Hippocampal formation (tissue), 2 donors: ENCODE measurements around the gene PHACTR2.

Experiments
- DNase-seq, 2 donors: peaks; one replicate each; lab custom pipeline; 2025; lab: John Stamatoyannopoulos, UW

The PHACTR2 gene

DNA sequence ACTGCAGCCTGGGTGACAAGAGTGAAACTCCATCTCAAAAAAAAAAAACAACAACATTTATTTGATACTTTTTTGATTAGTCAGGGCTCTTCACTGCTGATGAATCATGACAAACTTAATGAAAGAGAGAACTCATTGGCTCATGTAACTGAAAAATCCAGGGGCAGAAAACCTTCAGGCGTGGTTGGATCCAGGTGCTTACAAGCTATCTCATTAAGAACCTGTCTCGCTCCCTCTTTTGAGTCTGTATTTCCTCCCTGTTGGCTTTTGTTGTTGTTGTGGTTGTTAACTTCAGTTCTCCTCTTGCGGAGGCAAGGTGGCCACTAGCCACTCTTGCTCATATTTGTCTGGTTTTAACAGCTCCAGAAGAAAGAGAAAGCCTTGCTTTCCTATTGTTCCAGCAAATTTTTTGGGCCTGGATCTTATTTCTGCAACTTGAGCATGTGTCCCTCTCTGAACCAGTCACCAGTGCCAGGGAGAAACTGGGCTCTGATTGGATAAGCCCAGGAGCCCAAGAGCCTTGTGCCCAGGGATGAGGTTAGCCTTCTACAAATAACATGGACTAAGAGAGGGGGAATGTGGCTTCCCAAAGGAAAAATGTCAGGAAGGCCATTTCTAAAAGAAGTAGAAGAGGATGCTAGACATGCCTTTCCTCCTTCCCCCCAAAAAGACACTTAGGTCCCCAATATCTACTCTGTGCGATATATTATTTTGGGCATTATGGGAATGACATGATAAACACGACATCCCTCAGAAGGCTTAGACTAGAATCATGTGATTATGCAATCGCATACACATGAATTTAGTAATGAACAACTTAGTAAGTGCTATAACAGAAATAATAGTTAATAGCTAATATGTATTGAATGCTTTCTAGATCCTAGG is 64.5 kb downstream of the PHACTR2 start:
- DNase-seq: no peak

DNA sequence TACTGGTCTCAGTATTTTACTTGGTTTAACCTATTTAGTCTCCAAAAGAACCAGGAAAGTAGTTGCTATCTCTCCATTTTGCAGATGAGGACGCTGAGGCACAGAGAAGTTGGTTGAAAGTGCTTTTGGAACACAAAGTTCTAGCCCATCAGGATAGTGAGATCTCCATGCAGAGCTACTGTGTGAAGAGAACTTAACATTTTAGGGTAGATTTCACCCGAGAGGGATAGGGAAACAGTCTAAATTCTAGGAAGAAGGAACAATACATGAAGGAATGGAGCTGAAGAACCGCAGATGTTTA is 65.1 kb downstream of the PHACTR2 start:
- DNase-seq: no peak

- DNase-seq: no peak
Observed at GRCh38 chr6:143743301-143744166, 65.8 kb downstream of the PHACTR2 start.

DNA sequence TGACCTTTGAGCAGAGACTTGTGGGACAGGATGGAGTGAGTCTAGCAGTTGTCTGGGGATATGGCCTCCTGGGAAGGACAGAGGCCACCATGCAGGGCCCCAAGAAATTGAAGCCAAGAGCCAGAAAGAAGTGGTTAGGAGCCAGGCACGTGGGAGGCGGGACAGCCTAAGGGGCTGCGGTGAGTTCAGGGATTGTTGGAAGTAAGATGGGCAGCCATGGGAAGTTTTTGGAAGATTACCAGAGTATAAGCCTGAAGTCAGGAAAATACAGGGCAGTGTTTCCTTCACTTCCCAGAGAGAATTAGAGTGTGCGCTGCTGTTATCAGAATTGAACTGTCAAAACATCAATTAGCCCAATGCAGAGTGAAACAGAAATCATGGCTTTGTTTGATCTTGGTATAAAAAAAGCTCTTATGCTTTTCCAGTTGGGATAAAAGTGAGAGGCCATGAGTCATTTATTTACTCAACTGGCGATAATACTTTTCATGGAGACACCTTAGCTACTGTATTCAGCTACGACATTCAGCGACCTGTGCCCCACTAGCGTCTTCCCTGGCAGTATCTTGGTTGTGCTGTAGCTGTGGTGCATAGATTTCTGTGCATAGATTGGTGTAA is 66.9 kb downstream of the PHACTR2 start:
- no peak for DNase-seq

- peak in 1 of 2 donors; percentile 26 for DNase-seq
Observed at GRCh38 chr6:143745166-143746133, 67.7 kb downstream of the PHACTR2 start.

DNA sequence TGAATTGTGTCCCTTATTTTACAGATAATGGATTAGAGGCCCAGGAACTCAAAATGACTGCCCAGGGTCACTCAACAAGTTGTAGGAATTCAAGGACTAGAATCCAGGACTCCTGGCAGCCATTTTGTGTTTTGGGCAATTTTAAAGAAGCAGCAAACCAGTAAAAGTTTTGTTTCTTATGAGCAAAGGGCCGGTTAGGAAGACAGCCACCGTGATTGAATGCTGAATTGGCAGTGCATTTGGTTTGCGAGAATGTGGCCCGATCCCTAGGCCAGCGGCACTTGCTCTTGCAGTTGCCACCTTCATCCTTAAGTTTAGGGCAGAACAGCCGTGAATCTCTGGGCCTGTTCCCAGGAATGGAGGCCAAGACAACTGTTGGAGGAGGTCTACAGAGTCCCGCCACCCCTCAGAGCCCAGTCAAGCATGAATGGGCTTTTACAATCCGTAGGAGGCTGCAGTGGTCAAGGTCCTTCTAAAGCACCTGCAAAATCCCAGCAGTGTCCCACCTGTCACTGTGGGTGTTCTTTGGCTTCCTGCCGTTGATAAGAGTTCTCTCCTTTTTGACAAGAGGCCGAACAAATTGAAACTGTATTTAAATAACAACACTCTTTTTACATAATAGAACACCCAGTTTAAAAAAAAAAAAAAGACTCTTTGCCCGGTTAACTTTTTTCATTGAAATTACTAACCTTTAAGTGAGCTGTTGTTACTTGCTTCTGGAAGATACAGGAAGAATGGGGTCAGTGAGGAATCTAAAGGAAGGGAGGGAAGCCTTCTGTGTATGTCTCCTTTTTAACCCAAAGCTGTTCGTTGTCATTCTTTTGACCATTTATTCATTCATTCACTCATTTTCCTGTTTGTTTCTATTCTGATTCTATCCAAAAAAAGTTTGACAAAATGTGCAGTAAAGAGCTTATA is 68.7 kb downstream of the PHACTR2 start:
- DNase-seq: no peak

DNA sequence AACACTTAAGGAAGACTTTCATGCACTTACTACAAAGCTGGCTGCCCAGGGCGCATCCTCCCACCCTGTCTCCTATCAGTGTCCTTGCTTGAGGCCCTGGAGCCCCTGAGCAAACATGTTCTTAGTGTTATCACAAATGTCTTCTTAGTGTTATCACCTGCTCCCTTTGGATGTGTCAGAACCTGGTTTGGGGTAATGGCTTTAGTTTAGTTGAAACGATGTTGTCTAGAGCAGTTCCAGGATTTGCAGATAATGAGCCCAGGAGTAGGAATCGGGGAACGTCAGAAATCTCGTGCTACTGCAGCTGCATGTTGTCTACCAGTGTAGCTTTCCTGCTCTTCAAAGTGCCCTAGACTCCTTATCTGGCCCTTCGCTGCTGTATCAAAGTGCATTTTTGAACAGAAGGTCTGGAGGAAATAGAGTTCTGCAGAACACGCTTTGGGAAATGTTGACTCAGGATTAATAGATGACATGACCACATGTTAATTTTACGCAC is 69.6 kb downstream of the PHACTR2 start:
- DNase-seq: no peak

GRCh38 chr6:143749891-143750290 is 72.1 kb downstream of the PHACTR2 start:
- no peak for DNase-seq

DNA sequence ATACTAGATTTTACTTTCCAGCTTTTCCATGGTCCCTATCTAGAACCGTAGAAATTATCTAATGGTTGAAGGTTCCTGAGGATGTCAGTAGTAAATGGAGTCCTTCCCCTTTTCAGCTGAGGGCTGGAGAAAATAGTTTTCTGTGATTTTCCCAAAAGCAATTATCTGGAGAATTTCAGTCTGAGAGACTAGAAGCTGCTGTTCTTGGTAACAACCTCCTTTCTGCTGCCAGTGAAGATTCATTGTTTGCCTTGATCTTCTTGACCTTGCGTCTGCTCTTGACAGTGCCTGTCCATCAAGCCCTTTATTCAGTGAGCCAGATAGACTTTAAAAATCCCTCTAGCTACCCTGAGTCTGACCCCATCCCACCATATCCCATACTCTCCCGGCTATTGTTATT is 73.1 kb downstream of the PHACTR2 start:
- no peak for DNase-seq

- no peak for DNase-seq
Observed at GRCh38 chr6:143752459-143752858, 74.7 kb downstream of the PHACTR2 start.

DNA sequence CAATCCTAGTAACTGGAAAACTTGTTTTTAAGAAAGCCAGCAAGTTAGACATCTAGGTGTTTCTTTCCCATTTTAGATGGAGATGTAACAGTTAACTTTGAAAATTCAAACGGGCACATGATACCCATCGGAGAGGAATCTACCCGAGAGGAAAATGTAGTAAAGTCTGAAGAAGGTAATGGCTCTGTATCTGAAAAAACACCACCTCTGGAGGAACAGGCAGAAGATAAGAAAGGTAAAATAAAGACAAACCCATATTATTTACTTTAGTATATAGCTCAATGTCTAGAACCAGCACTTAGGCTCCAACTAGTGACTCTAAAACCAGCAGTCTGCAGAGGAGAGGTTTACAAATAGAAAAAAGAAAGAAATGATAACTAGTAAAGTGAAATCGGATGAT is 75.9 kb downstream of the PHACTR2 start:
- DNase-seq: no peak

- no peak for DNase-seq
Observed at GRCh38 chr6:143754204-143754603, 76.4 kb downstream of the PHACTR2 start.

GRCh38 chr6:143755301-143755744 is 77.6 kb downstream of the PHACTR2 start:
- DNase-seq: no peak

DNA sequence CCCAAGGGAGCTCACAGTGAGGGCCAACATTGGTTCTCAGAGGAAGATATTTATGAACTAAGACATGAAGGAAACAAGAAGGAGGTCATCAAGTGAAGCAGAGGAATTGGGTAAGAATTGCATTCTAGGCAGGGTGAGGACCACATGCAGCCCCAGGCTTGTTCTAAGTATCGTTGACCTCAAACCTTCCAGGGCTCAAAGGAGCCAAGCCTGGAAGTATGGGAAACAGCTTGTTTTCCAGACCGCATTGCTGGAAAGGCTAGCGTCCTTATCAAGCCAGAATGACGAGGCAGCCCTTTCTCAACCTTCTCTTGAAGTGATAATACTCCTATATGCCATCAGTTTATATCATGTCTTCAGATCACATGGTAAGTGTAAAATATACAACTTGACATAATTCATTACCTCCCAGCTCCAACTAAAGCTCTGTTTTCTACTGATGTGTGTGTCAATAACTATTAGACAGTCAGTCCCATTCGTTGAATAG is 79.6 kb downstream of the PHACTR2 start:
- DNase-seq: no peak

- no peak for DNase-seq
Observed at GRCh38 chr6:143758551-143758950, 80.8 kb downstream of the PHACTR2 start.

DNA sequence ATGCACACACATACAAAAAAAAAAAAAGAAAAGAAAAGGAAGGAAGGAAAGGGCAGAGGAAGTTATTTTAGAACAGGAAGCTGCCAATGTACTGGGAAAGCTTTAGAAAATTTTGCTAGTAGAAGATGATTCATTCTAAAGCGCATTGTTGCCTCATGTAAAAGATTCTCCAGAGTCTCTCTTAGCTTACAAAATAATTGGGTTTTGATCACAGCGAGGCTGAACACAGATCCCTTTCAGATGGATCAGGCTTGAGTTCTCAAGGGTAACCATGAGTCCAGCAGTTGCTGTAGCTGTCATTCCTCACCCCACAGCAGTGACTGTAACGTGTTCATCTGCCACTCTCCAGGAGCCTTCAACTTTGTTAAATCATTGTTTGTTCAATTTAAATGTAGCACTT is 81.9 kb downstream of the PHACTR2 start:
- no peak for DNase-seq

- DNase-seq: no peak
Observed at GRCh38 chr6:143761074-143761473, 83.3 kb downstream of the PHACTR2 start.

DNA sequence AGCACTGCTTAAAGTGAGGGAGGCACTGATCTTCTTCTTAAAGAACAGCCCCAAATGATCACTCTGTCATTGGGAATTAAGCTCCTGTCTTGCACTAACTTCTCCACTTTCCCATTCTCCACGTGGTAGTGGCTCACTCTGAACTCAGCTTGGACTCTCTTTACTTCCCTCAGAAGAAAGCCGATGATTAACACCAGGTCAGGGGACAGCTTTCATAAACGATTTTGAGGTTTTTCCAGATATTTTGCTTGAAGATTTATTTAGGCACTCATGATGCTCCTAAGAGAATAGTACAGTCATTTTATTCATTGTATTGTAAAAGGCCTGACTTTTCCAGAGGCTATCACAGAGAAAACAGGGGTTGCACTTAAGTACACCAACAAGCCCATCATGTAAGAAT is 84.4 kb downstream of the PHACTR2 start:
- DNase-seq: no peak

DNA sequence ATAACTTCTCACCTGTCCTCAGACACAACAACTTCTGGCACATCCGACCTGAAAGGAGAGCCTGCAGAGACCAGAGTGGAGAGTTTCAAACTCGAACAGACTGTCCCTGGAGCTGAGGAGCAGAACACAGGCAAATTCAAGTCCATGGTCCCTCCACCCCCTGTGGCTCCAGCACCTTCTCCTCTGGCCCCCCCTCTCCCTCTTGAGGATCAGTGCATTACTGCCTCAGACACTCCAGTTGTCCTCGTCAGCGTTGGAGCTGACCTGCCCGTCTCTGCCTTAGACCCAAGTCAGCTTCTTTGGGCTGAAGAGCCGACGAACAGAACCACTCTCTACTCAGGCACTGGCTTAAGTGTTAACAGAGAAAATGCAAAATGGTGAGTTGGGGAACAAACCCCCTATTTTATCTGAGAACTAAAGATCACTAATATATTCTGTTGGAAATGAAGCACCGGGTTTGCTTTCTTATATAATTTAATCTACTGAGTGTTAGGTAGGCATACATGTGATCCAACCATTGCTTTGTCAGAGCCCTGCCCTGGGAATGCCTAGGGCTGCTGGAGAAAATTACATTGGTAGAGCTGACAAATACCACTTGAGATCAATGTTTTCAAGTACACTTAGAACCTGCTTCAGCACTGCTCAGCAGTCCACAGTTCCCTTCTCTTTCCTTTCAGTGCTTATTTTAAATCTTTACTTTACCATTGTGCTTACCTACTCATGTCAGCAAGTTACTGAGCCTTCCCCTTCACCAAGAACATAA is 87.8 kb downstream of the PHACTR2 start:
- DNase-seq: no peak
